Left ventricle myocardium inferior (tissue), 1 donor: Measurements from ENCODE around the gene HTD2. TPM values are rescaled to one million over a fixed set of nuclear protein-coding genes. Genes with fewer than 3 reads are reported as not detected.
A peak's percentile ranks its signal among the peaks of the same experiment; 100 is the strongest.

ENCODE experiments used
- DNase-seq: peaks from one replicate; pipeline ENCODE4 v3.0.0-alpha.2; 2020
- H3K27ac ChIP-seq: fragments of 200-600 bp; replicated peaks from 2 replicates; pipeline ENCODE4 v1.8.0; 2021
- H3K27me3 ChIP-seq: fragments of 200-600 bp; 2 replicates; pipeline ENCODE4 v1.8.0; 2021; ENCODE audit warnings: low read depth
- H3K36me3 ChIP-seq: fragments of 200-600 bp; 2 replicates; pipeline ENCODE4 v1.8.0; 2021
- H3K4me1 ChIP-seq: fragments of 200-600 bp; 2 replicates; pipeline ENCODE4 v1.8.0; 2021
- H3K4me3 ChIP-seq: fragments of 200-600 bp; 2 replicates; pipeline ENCODE4 v1.8.0; 2021; ENCODE audit warnings: mild to moderate bottlenecking, moderate library complexity
- H3K9me3 ChIP-seq: fragments of 200-600 bp; replicated peaks from 2 replicates; pipeline ENCODE4 v1.8.0; 2021
- CTCF ChIP-seq: fragments of 200-600 bp; IDR thresholded peaks from 2 replicates; pipeline ENCODE4 v1.8.0; 2021; ENCODE audit warnings: antibody characterized with exemption, mild to moderate bottlenecking, borderline replicate concordance
- intact Hi-C: fragments of 100-400 bp; cut with micrococcal nuclease; formaldehyde crosslinking; loops from one replicate; pipeline ENCODE4 v1.11.0; 2022
- total RNA-seq: library from RNA; stranded (reverse); fragmentation: NEBNext Ultra II Directional; extraction: Animal tissue kit (Norgen Biotek cat#: 25700); gene quantifications from one replicate; pipeline ENCODE4 v1.2.1, GENCODE V29; 2021
- donor health status: DM: no; HTN: yes; CAD: no; lungs with severe emphysema.

The HTD2 gene
- total RNA-seq, 1 donor from 2014 or later, result 13.0 TPM

GRCh38 chr3:58323529-58324390 is 17.4 kb downstream of the HTD2 start:
- DNase-seq, result no peak
- peaks cover 24% of the 10 kb centered on the region for H3K4me1 ChIP-seq
- intact Hi-C loops, result loop anchor here (5.0 kb wide), 1 partner anchor 94 kb away; no protein-coding TSS in a partner anchor
- H3K27me3 ChIP-seq, result no peaks in the 10 kb centered on the region
- H3K9me3 ChIP-seq, result no peaks in the 10 kb centered on the region
- no peak for TF ChIP-seq CTCF
- no peak overlapping the region for H3K4me3 ChIP-seq
- peaks cover 4% of the 10 kb centered on the region for H3K36me3 ChIP-seq
- H3K27ac ChIP-seq, result no peak overlapping the region

DNA sequence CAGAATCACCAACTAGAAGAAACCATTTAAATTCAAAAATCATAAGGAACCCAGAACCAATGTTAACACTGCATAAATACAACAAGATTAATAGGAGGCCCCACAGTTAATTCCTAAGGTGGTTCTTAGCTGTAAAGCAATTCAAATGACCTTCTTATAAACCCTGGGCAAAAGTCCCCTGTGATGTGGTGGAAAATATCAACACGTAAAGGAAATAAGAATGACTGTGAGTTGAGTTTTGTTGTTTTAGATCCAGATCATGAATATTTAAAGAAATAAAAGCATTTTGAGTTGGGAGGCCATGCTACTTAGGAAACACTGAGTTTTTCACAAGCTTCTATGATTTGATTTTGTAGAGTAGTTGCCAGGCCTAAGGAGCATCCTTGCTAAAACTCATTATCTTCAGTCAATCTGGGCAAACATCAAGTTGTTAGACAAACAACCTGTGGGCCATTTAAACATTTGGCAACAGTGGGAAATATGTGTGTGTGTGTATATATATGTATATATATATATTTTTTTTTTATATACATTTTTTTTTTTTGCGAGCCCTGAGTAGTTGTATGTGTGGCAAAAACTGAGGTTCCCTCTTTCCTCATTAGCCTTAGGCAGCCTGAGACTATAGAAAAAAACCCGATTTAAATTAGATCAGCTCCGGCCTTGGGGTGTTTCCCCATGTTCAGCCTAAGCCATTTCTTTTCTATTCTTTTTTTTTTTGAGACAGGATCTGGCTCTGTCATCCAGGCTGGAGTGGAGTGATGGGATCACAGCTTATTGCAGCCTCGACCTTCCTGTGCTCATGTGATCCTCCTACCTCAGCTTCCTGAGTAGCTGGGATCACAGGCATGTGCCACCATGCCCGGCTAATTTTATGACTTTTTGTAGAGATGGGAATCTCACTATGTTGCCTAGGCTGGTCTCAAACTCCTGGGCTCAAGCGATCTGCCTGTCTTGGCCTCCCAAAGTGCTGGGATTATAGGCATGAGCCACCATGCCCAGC is 18.4 kb downstream of the HTD2 start:
- Histone ChIP-seq H3K27ac (peak overlapping the region; percentile 50), H3K36me3 (no peaks in the 10 kb centered on the region), H3K4me3 (no peak overlapping the region), H3K4me1 (peaks cover 19% of the 10 kb centered on the region), H3K27me3 (no peaks in the 10 kb centered on the region), H3K9me3 (no peaks in the 10 kb centered on the region)
- intact Hi-C loops, result loop anchor here (5.0 kb wide), 1 partner anchor 93 kb away; no protein-coding TSS in a partner anchor
- no peak for TF ChIP-seq CTCF
- DNase-seq, result no peak

- no peaks in the 10 kb centered on the region for H3K36me3 ChIP-seq
- H3K27me3 ChIP-seq, result no peaks in the 10 kb centered on the region
- peaks cover 19% of the 10 kb centered on the region for H3K4me1 ChIP-seq
- no peak for DNase-seq
- no peak overlapping the region for H3K4me3 ChIP-seq
- H3K9me3 ChIP-seq, result no peaks in the 10 kb centered on the region
- peak overlapping the region; percentile 50 for H3K27ac ChIP-seq
- intact Hi-C loops, result no loop called here
- no peak for TF ChIP-seq CTCF
Measured at GRCh38 chr3:58325525-58325992, 19.2 kb downstream of the HTD2 start.

DNA sequence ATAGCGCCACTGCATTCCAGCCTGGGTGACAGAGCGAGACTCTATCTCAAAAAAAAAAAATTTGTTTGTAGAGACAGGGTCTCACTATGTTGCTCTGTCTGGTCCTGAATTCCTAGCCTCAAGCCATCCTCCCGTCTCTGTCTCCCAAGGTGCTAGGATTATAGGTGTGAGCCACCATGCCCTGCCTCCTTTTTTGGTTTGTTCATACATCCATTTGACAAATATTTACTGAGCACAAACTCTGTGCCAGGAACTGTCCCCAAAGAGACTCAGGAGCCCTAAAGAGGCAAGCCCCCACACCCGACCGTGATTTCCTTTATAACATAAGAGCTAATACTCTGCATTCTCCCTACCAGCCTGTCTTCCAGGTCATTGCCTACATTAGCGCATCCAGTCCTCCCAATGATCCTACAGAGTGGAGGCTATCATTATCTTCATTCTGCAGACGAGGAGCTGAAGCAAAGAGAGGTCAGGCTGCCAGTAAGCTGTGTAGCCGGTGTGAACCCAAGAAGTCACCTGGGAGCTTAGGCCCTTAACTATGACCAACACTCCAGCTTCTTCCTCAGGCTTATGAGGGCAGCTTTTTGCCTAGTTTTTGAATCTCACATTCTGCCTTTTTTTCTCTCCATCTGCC is 20.1 kb downstream of the HTD2 start:
- Histone ChIP-seq H3K27ac (no peak overlapping the region), H3K27me3 (no peaks in the 10 kb centered on the region), H3K4me3 (no peak overlapping the region), H3K9me3 (no peaks in the 10 kb centered on the region), H3K36me3 (no peaks in the 10 kb centered on the region), H3K4me1 (peaks cover 19% of the 10 kb centered on the region)
- intact Hi-C loops, result no loop called here
- DNase-seq, result no peak
- no peak for TF ChIP-seq CTCF
